Erythroblast (primary cell): ENCODE results near the gene VEGFC.

Source experiments
- GATA1 ChIP-seq: IDR thresholded peaks from 2 replicates; pipeline ENCODE4 v1.6.1; 2011; ENCODE audit warnings: low read depth, mild to moderate bottlenecking, control low read depth, low read length, moderate library complexity
- POLR2A ChIP-seq: IDR thresholded peaks from 2 replicates; pipeline ENCODE4 v1.6.1; 2011; ENCODE audit warnings: mild to moderate bottlenecking, low read length

- TF ChIP-seq POLR2A (no peak), GATA1 (no peak)
These were observed 1.9 kb upstream of the VEGFC start for GRCh38 chr4:176794651-176795050.
